Neural progenitor cell (in vitro differentiated cells): ENCODE data around the gene INTS1. TPM values are rescaled to one million over a fixed set of nuclear protein-coding genes. Genes with fewer than 3 reads are reported as not detected.

Experiments used
- DNase-seq: peaks from one replicate; pipeline ENCODE4 v3.0.0-alpha.2; 2016; ENCODE audit warnings: low spot score
- H2AFZ ChIP-seq: fragments of 200-600 bp; sonication (generic); replicated peaks from 2 replicates; pipeline ENCODE4 v1.6.1; 2016; ENCODE audit warnings: antibody characterized with exemption
- H3F3A ChIP-seq: fragments of 200-600 bp; sonication (generic); 2 replicates; pipeline ENCODE4 v1.6.1; 2016; ENCODE audit warnings: antibody characterized with exemption, low read depth
- H3K27ac ChIP-seq: fragments of 200-600 bp; sonication (generic); 2 replicates; pipeline ENCODE4 v1.5.1; 2016; ENCODE audit warnings: mild to moderate bottlenecking
- H3K27me3 ChIP-seq: fragments of 200-600 bp; sonication (generic); 2 replicates; pipeline ENCODE4 v1.6.1; 2016; ENCODE audit warnings: mild to moderate bottlenecking, moderate library complexity
- H3K36me3 ChIP-seq: fragments of 200-600 bp; sonication (generic); 2 replicates; pipeline ENCODE4 v1.5.1; 2016
- H3K4me1 ChIP-seq: fragments of 200-600 bp; sonication (generic); 2 replicates; pipeline ENCODE4 v1.6.1; 2016; ENCODE audit warnings: mixed run types
- H3K4me2 ChIP-seq: fragments of 200-600 bp; sonication (generic); 2 replicates; pipeline ENCODE4 v1.6.1; 2016
- H3K4me3 ChIP-seq: fragments of 200-600 bp; sonication (generic); 2 replicates; pipeline ENCODE4 v1.5.1; 2016
- H3K79me2 ChIP-seq: fragments of 200-600 bp; sonication (generic); 2 replicates; pipeline ENCODE4 v1.6.1; 2016; ENCODE audit warnings: low read depth
- H3K9ac ChIP-seq: fragments of 200-600 bp; sonication (generic); 2 replicates; pipeline ENCODE4 v1.6.1; 2016
- H3K9me3 ChIP-seq: fragments of 200-600 bp; sonication (generic); 2 replicates; pipeline ENCODE4 v1.5.1; 2016; ENCODE audit warnings: low read depth
- H4K20me1 ChIP-seq: fragments of 200-600 bp; sonication (generic); 2 replicates; pipeline ENCODE4 v1.6.1; 2016; ENCODE audit warnings: low read depth
- H3K27ac Mint-ChIP-seq: 3 replicates; pipeline ENCODE4 v1.8.0; 2021; ENCODE audit warnings: mixed read lengths
- H3K27me3 Mint-ChIP-seq: 2 replicates; pipeline ENCODE4 v1.8.0; 2022; ENCODE audit warnings: low read depth, mild to moderate bottlenecking, inconsistent platforms, moderate library complexity, mixed read lengths; ENCODE audit not compliant: insufficient read depth
- H3K36me3 Mint-ChIP-seq: 3 replicates; pipeline ENCODE4 v1.8.0; 2021; ENCODE audit warnings: mixed read lengths
- H3K4me1 Mint-ChIP-seq: 3 replicates; pipeline ENCODE4 v1.8.0; 2021; ENCODE audit warnings: mixed read lengths
- H3K4me3 Mint-ChIP-seq: 3 replicates; pipeline ENCODE4 v1.8.0; 2021; ENCODE audit warnings: mild to moderate bottlenecking, moderate library complexity, mixed read lengths
- H3K9me3 Mint-ChIP-seq: 3 replicates; pipeline ENCODE4 v1.8.0; 2020; ENCODE audit warnings: mixed read lengths
- EZH2 ChIP-seq: fragments of 200-600 bp; sonication (generic); IDR thresholded peaks from 2 replicates; pipeline ENCODE4 v1.6.1; 2017; ENCODE audit warnings: antibody characterized with exemption, mild to moderate bottlenecking, moderate library complexity
- EZH2phosphoT487 ChIP-seq: fragments of 200-600 bp; sonication (generic); IDR thresholded peaks from 2 replicates; pipeline ENCODE4 v1.6.1; 2017; ENCODE audit warnings: antibody characterized with exemption
- total RNA-seq: library from RNA; depleted of rRNA; stranded (reverse); fragments of >200 nt; gene quantifications from 2 replicates; pipeline ENCODE4 v1.2.3, GENCODE V29; 2015; ENCODE audit warnings: low replicate concordance
- TF ChIP-seq, protein P1 (sequence below): fragments of 200-600 bp; sonication (generic); IDR thresholded peaks from 2 replicates; pipeline ENCODE4 v1.5.1; 2017; ENCODE audit warnings: antibody characterized with exemption, mild to moderate bottlenecking

INTS1 gene
- total RNA-seq, 1 donor from 2014 or later, result 16.5 TPM

DNA sequence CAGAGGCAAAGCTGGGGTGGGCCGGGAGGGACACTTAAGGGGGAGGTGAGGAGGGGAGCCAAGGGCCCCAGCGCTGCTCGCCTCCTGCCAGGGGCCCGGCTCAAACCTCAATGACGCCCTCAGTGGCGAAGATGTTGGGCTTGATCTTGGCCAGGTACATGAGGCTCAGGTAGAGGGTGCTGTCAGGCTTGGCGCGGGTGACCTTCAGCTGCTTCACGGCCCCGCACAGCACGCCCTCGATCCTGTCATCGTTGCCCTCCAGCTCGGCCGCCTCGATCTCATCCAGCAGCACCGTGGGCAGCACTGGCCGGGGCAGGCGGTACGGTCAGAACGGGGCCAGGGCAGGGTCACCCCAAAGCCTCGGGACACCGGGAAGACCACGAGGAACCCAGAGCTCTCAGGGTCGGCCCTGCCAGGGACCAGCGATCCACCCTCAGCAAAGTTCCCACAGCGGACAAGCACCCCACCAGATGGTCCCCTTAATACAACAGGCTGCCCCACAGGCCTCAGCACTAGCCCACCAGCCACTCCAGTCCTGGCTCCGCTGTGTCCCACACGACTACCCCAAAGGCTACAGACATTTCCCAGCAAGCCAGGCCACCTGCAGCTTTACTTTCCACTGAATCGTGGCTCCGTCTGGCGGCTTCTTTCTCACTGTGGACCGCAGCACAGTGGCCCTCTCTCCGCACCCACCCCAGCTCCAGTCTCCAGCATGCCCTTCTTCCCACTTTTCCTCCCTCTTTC, 4.0 kb downstream of the INTS1 start:
- Histone ChIP-seq H3K9me3 (no peaks in the 10 kb centered on the region), H3F3A (peaks cover 3% of the 10 kb centered on the region), H3K4me3 (no peak overlapping the region), H3K27ac (no peak overlapping the region), H3K4me1 (peaks cover 6% of the 10 kb centered on the region), H3K27me3 (no peaks in the 10 kb centered on the region), H3K36me3 (no peaks in the 10 kb centered on the region), H4K20me1 (peaks cover 23% of the 10 kb centered on the region), H2AFZ (no peak overlapping the region), H3K9ac (no peak overlapping the region), H3K79me2 (peaks cover 33% of the 10 kb centered on the region), H3K4me2 (no peak overlapping the region)
- Mint-ChIP-seq H3K27me3 (no peaks in the 10 kb centered on the region), H3K27ac (no peak overlapping the region), H3K36me3 (peaks cover 10% of the 10 kb centered on the region), H3K4me1 (peaks cover 16% of the 10 kb centered on the region), H3K4me3 (no peak overlapping the region), H3K9me3 (no peaks in the 10 kb centered on the region)
- TF ChIP-seq EZH2 (no peak), EZH2phosphoT487 (no peak)
- TF ChIP-seq, protein P1, sequence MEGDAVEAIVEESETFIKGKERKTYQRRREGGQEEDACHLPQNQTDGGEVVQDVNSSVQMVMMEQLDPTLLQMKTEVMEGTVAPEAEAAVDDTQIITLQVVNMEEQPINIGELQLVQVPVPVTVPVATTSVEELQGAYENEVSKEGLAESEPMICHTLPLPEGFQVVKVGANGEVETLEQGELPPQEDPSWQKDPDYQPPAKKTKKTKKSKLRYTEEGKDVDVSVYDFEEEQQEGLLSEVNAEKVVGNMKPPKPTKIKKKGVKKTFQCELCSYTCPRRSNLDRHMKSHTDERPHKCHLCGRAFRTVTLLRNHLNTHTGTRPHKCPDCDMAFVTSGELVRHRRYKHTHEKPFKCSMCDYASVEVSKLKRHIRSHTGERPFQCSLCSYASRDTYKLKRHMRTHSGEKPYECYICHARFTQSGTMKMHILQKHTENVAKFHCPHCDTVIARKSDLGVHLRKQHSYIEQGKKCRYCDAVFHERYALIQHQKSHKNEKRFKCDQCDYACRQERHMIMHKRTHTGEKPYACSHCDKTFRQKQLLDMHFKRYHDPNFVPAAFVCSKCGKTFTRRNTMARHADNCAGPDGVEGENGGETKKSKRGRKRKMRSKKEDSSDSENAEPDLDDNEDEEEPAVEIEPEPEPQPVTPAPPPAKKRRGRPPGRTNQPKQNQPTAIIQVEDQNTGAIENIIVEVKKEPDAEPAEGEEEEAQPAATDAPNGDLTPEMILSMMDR, result no peak
- no peak for DNase-seq

DNA sequence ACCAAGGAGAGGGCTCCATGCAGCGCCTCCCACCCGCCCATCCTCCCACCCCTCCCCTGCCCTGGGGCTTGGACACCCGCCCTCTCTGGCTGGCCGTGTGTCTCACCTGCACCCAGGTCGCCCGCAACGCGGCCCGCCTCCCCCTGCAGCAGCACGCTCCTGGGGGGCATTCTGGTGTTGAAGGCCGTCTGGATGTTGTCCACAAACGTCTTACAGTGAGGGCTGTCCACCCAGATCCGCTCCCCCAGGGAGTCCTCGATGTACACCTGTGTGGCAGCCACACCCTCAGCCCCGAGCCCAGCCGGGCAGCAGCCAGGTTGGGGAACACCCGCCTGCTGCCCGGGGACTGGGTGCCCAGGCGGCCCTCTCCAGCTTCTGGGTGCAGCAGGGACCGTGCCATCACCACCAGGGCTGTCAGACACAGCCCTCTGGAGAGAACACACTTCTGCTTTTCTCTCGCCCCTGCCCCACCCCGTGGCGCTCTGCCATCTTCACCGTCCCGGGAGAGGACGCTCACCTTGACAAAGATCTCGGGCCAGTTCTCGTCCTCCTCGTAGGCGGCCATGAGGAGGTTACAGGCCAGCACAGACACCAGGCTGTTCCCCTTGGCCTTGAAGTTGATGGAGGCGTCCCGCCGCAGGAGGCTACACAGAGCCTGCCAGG, 4.7 kb downstream of the INTS1 start:
- TF ChIP-seq EZH2, result no peak
- TF ChIP-seq, protein P1, result no peak
- TF ChIP-seq EZH2phosphoT487, result no peak
- Histone ChIP-seq H3K4me3 (no peak overlapping the region), H3K9me3 (no peaks in the 10 kb centered on the region), H2AFZ (no peak overlapping the region), H3K4me2 (no peak overlapping the region), H4K20me1 (peaks cover 23% of the 10 kb centered on the region), H3K36me3 (no peaks in the 10 kb centered on the region), H3F3A (no peaks in the 10 kb centered on the region), H3K79me2 (peaks cover 33% of the 10 kb centered on the region), H3K4me1 (peaks cover 6% of the 10 kb centered on the region), H3K27ac (no peak overlapping the region), H3K9ac (no peak overlapping the region), H3K27me3 (no peaks in the 10 kb centered on the region)
- Mint-ChIP-seq H3K4me1 (peaks cover 16% of the 10 kb centered on the region), H3K27ac (no peak overlapping the region), H3K27me3 (no peaks in the 10 kb centered on the region), H3K36me3 (peaks cover 10% of the 10 kb centered on the region), H3K4me3 (no peak overlapping the region), H3K9me3 (no peaks in the 10 kb centered on the region)
- no peak for DNase-seq

DNA sequence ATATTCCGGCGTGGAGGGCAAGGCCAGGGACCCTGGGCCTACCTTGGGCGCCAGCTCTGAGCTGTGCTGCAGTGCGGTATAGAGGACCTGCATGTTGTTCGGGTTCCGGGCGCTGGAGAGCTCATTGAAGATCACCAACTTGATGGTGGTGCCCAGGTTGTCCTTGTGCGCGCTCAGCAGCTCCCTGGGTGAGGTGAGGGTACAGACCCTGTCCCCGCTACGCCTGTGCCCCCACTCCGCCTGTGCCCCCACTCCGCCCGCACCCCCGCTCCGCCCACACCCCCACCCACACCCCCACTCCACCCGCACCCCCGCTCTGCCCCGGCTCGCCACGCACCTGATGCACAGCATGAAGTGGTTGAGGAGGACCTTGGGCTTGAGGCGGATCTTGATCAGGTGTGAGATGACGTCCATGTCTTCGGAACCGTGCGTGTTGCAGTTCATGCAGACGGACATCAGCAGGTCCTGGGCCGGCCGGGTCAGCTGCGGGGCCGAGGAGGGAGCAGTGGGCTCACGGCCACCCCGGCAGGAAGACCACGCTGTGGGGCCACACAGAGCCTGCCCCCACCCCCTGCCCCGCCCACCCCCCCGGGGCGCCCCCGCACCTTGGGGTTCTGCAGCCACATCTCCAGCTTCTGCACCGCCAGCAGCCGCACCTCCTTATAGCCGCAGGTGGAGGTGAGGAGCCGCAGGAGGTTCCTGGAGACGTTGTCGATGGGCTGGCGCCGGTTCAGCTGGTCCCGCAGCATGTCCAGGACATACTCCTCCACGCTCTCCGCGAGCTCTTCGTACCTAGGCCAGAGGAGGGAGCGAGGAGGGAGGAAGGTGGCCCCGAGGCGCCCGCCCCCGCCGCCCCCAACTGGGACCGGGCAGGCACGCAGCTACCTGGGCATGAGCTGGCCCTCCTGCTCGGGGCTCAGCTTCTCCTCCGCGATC, 5.6 kb downstream of the INTS1 start:
- no peaks in the 10 kb centered on the region for H3K36me3 ChIP-seq
- no peaks in the 10 kb centered on the region for H3K27me3 ChIP-seq
- no peak overlapping the region for H2AFZ ChIP-seq
- no peak overlapping the region for H3K4me2 ChIP-seq
- no peak for DNase-seq
- H3F3A ChIP-seq, result no peaks in the 10 kb centered on the region
- no peak overlapping the region for H3K9ac ChIP-seq
- peaks cover 6% of the 10 kb centered on the region for H3K4me1 ChIP-seq
- H3K27ac ChIP-seq, result no peak overlapping the region
- no peaks in the 10 kb centered on the region for H3K9me3 Mint-ChIP-seq
- H3K27me3 Mint-ChIP-seq, result no peaks in the 10 kb centered on the region
- TF ChIP-seq, protein P1, result no peak
- TF ChIP-seq EZH2 (no peak), EZH2phosphoT487 (no peak)
- H3K36me3 Mint-ChIP-seq, result peaks cover 10% of the 10 kb centered on the region
- no peak overlapping the region for H3K4me3 ChIP-seq
- peaks cover 29% of the 10 kb centered on the region for H3K79me2 ChIP-seq
- no peak overlapping the region for H3K27ac Mint-ChIP-seq
- peaks cover 18% of the 10 kb centered on the region for H4K20me1 ChIP-seq
- H3K4me1 Mint-ChIP-seq, result peaks cover 16% of the 10 kb centered on the region
- no peaks in the 10 kb centered on the region for H3K9me3 ChIP-seq
- H3K4me3 Mint-ChIP-seq, result no peak overlapping the region
